Cardiac fibroblast (primary cell): ENCODE results near the gene HECW1.

Experiments
- DNase-seq, 2 donors: peaks; one replicate each; pipeline versions ENCODE4 v3.0.0 to v3.0.0-alpha.2; 2010; ENCODE audit warnings: low read depth in 2 of 2
- H3K4me3 ChIP-seq, 2 donors: replicated peaks in 1 of 2; 1 replicate in 1 of 2; 2 replicates in 1 of 2; pipeline ENCODE4 v1.5.1; 2011; ENCODE audit warnings: low read depth in 2 of 2, low read length in 2 of 2, mild to moderate bottlenecking in 2 of 2, moderate library complexity in 1 of 2
- TF ChIP-seq, protein P1 (sequence below): IDR thresholded peaks from one replicate; pipeline ENCODE4 v1.5.1; 2011; ENCODE audit warnings: low read depth, mild to moderate bottlenecking, low read length, inconsistent platforms

HECW1 gene

DNA sequence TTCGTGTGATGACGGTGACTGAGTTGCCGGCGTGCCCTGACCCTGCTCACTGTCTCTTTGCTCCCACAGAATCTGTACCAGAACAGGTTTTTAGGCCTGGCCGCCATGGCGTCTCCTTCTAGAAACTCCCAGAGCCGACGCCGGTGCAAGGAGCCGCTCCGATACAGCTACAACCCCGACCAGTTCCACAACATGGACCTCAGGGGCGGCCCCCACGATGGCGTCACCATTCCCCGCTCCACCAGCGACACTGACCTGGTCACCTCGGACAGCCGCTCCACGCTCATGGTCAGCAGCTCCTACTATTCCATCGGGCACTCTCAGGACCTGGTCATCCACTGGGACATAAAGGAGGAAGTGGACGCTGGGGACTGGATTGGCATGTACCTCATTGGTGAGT, 199.2 kb downstream of the HECW1 start:
- TF ChIP-seq, protein P1, sequence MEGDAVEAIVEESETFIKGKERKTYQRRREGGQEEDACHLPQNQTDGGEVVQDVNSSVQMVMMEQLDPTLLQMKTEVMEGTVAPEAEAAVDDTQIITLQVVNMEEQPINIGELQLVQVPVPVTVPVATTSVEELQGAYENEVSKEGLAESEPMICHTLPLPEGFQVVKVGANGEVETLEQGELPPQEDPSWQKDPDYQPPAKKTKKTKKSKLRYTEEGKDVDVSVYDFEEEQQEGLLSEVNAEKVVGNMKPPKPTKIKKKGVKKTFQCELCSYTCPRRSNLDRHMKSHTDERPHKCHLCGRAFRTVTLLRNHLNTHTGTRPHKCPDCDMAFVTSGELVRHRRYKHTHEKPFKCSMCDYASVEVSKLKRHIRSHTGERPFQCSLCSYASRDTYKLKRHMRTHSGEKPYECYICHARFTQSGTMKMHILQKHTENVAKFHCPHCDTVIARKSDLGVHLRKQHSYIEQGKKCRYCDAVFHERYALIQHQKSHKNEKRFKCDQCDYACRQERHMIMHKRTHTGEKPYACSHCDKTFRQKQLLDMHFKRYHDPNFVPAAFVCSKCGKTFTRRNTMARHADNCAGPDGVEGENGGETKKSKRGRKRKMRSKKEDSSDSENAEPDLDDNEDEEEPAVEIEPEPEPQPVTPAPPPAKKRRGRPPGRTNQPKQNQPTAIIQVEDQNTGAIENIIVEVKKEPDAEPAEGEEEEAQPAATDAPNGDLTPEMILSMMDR: no peak

DNA sequence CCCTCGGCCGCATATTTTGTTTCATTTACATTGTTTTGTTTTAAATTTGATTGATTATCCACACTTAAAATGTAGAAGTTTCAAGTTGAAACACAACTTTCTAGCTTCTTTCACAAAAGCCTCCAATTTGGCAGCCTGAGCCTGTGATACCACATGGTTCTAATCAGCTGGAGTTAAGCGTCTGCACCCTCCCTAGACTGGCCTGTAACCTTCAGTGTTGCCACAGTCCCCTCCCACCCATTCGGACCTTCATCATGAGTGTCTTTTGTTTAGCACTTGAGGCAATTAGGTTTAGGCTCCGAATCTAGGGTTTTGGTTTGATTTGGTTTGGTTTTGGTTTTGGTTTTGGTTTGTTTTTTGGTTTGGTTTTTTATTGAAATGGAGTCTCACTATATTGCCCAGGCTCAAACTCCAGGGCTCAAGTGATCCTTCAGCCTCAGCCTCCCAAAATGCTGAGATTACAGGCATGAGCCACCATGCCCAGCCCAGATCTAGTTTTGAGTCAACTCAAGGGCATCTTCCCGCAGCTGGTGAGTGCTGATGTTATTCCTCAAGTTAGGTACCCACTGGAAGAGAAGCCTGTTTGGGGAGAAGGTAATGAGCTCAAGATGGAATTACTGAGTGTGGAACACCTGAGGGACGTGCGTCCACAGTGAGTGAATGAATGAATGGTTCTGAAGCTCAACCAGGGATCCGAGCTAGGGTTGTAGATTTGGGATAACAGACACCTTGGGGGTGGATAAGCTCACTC, 201.4 kb downstream of the HECW1 start:
- TF ChIP-seq, protein P1: no peak
- no peak overlapping the region for H3K4me3 ChIP-seq
- DNase-seq: no peak

More for the DNA sequence above, 199.2 kb downstream of the HECW1 start:
- no peak for DNase-seq
- H3K4me3 ChIP-seq: no peak overlapping the region

DNA sequence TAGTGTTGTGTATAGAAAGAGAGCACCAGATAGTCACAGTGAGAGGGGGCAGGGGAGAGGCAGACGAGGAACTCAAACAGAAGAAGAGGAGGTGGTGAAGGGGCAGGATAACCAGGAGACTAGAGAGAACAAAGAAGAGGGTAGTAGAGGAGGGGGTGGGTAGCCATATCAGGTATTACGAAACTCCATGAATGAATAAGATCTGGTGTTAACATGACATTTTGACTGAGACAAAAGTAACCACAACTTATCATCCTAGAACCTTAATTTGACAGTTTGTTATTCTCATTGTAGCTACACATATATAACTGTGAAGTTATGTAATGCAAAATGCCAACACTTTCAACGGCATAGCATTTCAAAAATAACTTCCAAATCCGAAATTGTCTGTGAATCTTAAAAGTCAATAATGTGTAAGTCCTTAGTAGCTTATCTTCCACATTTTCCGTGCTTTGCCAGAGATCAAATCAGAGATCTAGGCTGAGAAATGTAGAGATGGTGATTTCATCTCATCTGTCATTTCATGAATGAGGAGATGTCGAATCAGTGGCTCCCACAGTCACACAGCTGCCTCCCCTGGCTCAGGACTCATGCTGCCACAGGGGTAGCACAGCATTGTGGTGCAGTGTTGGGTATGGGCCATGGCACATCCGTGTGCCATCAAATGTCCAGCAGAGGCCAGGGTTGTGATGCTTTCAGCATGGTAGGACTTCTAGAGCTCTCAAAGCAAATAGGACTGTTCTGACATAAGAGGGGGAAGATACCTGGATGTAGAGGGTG, 202.1 kb downstream of the HECW1 start:
- no peak for DNase-seq
- TF ChIP-seq, protein P1: no peak
- H3K4me3 ChIP-seq: no peak overlapping the region

DNA sequence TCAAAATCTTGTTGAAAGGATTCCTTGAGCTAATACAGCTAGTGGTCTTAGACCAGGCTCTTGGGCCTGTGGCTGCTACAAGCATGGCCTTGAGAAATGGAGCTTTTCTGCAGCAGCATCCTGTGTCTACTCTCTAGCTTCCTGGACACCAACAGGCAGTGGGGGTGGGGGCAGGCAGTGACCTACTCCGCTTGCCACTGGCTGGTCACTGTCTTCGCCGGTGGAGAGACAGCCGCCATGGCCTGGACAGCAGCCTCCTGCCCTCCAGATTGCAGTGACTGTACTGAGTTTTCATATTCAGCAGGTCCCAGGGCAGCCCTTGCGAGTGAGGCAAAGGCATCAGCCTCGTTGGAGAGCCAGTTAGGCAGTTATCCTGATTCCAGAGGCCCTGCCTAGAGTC, 204.6 kb downstream of the HECW1 start:
- TF ChIP-seq, protein P1: no peak
- no peak for DNase-seq
- no peak overlapping the region for H3K4me3 ChIP-seq

DNA sequence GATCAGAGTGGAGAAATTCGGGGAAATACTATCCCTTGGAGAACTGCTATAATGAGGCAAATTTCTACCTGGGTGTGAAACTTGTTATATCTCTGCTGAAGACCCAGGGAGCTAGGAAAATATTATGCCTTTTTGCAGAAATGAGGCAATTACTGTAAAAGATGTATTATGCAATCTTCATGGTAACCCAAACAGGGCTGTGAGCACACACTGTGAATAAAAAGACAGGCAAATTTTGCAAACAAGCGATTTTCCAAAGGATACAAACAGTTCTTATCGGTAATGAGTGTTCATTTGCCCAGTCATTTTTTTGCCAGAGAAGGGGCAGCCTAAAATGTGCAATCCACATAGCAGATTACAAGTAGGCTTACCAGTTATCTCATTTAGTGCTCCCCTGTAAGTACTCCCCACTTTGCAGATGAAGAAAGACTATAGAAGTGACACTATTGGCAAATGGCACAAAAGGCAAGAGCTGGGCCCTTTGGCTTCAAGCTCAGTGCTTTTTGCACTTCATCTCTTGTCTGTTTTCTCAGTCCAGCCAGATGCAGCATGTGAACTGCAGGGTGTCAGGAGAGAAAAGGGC, 205.8 kb downstream of the HECW1 start:
- H3K4me3 ChIP-seq: no peak overlapping the region
- DNase-seq: peak in 1 of 2 donors; percentile 6
- TF ChIP-seq, protein P1: no peak

DNA sequence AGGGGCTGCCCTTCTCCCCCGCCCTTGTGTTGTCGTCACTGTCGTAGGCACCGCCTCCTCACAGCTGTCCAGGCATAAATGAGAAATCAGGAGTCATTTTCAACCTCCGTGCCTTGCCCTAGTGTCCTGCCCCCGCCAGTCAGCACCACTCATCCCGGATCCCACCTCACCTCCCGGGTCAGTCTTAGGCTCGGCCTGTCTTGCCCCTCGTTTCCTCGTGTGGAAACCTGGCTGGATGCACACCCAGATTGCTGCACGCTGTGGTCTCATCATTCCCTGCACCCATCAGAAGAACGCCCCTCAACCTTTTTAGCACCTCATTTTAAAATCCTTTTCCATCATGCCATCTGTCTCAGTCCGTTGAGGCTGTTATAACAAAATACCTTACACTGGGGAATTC, 213.1 kb downstream of the HECW1 start:
- H3K4me3 ChIP-seq: no peak overlapping the region
- TF ChIP-seq, protein P1: no peak
- DNase-seq: no peak
